ENCODE data around the gene HSPB2. TPM values are rescaled to one million over a fixed set of nuclear protein-coding genes. Genes with fewer than 3 reads are reported as not detected.

HSPB2 gene
- total RNA-seq, 1 experiment from 2014 or later = 0.33 TPM

DNA sequence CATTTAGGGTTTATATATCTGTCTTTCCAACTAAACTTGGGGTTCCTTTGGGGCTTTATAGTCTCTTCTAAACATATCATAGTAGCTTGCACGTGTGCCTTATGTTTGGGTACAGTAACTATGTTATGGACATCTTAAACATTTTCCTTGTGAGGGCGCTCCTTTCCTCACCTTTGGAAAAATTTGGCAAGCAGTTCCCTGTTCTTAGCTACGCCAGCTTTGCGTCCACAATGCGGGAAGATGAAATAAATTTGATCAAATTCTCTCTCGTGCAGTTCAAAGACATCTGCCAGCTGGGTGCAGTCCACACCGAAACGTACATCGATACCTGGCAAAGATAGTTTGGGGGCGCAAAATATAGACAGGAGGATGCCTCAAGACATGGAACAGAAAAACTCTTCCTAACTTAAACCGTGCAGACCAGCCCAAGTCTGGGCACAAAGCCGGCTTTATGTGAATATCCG, 34.1 kb upstream of the HSPB2 start:
- no peaks in the 10 kb centered on the region for H3K36me3 Mint-ChIP-seq
- peaks cover 6% of the 10 kb centered on the region for H3K4me1 Mint-ChIP-seq
- H3K4me3 Mint-ChIP-seq = peak overlapping the region; percentile 92
- ChIA-PET POLR2A (no interaction called here), CTCF (interaction anchor here (0.7 to 2.0 kb wide), 4 partner anchors 40 to 104 kb away, joined by 3 to 13 read pairs (median 6); partner anchors contain the start of gene C11orf52)
- peak; percentile 6 for ATAC-seq
- no peak for DNase-seq (ENCODE audit: low spot score)
- TF ChIP-seq SMAD4 (CRISPR knock-in tag; IDR thresholded peaks at IDR 0.05) (no peak), TP53 (CRISPR knock-in tag; IDR thresholded peaks at IDR 0.05) (no peak), NFATC4 (CRISPR knock-in tag; IDR thresholded peaks at IDR 0.05) (no peak), GTF2I (CRISPR knock-in tag; conservative IDR thresholded peaks at IDR 0.05) (no peak), JUN (CRISPR knock-in tag; IDR thresholded peaks at IDR 0.05) (no peak), OVOL2 (CRISPR knock-in tag; IDR thresholded peaks at IDR 0.05; ENCODE audit: borderline replicate concordance) (no peak)
- TF ChIP-seq, protein P1, sequence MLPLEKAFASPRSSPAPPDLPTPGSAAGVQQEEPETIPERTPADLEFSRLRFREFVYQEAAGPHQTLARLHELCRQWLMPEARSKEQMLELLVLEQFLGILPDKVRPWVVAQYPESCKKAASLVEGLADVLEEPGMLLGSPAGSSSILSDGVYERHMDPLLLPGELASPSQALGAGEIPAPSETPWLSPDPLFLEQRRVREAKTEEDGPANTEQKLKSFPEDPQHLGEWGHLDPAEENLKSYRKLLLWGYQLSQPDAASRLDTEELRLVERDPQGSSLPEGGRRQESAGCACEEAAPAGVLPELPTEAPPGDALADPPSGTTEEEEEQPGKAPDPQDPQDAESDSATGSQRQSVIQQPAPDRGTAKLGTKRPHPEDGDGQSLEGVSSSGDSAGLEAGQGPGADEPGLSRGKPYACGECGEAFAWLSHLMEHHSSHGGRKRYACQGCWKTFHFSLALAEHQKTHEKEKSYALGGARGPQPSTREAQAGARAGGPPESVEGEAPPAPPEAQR (CRISPR knock-in tag; IDR thresholded peaks at IDR 0.05) = no peak
- TF ChIP-seq, protein P2, sequence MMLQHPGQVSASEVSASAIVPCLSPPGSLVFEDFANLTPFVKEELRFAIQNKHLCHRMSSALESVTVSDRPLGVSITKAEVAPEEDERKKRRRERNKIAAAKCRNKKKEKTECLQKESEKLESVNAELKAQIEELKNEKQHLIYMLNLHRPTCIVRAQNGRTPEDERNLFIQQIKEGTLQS (CRISPR knock-in tag; conservative IDR thresholded peaks at IDR 0.05) = no peak
- TF ChIP-seq, protein P3, sequence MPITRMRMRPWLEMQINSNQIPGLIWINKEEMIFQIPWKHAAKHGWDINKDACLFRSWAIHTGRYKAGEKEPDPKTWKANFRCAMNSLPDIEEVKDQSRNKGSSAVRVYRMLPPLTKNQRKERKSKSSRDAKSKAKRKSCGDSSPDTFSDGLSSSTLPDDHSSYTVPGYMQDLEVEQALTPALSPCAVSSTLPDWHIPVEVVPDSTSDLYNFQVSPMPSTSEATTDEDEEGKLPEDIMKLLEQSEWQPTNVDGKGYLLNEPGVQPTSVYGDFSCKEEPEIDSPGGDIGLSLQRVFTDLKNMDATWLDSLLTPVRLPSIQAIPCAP (CRISPR knock-in tag; IDR thresholded peaks at IDR 0.05) = no peak
- TF ChIP-seq, protein P4, sequence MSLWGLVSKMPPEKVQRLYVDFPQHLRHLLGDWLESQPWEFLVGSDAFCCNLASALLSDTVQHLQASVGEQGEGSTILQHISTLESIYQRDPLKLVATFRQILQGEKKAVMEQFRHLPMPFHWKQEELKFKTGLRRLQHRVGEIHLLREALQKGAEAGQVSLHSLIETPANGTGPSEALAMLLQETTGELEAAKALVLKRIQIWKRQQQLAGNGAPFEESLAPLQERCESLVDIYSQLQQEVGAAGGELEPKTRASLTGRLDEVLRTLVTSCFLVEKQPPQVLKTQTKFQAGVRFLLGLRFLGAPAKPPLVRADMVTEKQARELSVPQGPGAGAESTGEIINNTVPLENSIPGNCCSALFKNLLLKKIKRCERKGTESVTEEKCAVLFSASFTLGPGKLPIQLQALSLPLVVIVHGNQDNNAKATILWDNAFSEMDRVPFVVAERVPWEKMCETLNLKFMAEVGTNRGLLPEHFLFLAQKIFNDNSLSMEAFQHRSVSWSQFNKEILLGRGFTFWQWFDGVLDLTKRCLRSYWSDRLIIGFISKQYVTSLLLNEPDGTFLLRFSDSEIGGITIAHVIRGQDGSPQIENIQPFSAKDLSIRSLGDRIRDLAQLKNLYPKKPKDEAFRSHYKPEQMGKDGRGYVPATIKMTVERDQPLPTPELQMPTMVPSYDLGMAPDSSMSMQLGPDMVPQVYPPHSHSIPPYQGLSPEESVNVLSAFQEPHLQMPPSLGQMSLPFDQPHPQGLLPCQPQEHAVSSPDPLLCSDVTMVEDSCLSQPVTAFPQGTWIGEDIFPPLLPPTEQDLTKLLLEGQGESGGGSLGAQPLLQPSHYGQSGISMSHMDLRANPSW (CRISPR knock-in tag; conservative IDR thresholded peaks at IDR 0.05; ENCODE audit: low read depth) = no peak
- TF ChIP-seq, protein P5, sequence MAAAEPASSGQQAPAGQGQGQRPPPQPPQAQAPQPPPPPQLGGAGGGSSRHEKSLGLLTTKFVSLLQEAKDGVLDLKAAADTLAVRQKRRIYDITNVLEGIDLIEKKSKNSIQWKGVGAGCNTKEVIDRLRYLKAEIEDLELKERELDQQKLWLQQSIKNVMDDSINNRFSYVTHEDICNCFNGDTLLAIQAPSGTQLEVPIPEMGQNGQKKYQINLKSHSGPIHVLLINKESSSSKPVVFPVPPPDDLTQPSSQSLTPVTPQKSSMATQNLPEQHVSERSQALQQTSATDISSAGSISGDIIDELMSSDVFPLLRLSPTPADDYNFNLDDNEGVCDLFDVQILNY (CRISPR knock-in tag; IDR thresholded peaks at IDR 0.05) = no peak
- peaks cover 2% of the 10 kb centered on the region; the same call in 1 of the 2 replicates for H3K27me3 Mint-ChIP-seq (ENCODE audit: low read depth)
- H3K27ac Mint-ChIP-seq = peak overlapping the region; percentile 100
- no peaks in the 10 kb centered on the region for H3K9me3 Mint-ChIP-seq

DNA sequence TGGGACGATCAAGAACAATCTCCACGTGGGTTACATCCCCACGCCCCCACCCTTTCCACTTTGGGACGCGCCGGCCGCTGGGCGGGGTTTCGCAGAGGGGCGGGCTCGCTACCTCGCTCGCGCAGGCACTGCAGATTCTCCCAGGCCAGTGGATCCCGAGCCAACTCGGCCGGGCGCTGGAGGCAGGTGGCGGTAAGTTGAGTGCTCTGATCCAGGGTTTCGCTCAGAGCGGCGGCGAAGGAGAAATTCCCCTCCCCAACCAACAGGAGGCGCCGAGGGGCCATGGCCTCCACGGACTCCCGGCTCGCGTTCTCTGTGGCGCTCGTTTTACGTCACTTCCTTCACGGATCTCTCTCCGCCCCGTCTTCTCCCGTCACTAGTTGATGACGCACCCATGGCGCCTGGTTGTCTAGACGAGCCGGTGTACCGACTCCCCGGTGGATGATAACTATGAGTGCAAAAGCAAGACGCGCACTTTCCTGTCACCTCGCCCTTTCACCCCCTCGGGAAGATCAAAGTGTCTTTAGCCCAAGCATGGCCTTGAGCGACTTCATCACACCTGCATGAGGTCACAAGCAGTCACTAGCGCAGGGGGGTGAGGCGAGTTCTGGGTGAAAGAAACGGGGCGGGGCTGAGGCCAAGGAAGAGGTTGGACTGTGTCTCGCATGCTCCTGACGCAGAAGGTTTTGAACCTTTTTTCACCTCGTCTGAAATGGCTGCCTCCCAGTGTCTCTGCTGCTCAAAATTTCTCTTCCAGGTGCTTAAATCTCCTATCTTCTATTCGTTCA, 33.5 kb upstream of the HSPB2 start, which contains the start of the genes CFAP68 and FDXACB1:
Gene CFAP68 (plus strand): TSS at position 693 of the 788 bp plus-strand sequence. CDS start 20 bp downstream, at position 713.
Gene FDXACB1 (minus strand): TSS at position 317 of the 788 bp plus-strand sequence. CDS start 33 bp downstream, at position 284.
- ChIA-PET POLR2A (no interaction called here), CTCF (interaction anchor here (1.1 to 2.0 kb wide), 3 partner anchors 40 to 103 kb away, joined by 4 to 13 read pairs (median 6); partner anchors contain the start of gene C11orf52)
- Mint-ChIP-seq H3K4me1 (peaks cover 6% of the 10 kb centered on the region), H3K9me3 (no peaks in the 10 kb centered on the region), H3K4me3 (peak within 1 kb of the TSS; percentile 92), H3K27ac (peak within 1 kb of the TSS; percentile 100), H3K36me3 (no peaks in the 10 kb centered on the region), H3K27me3 (ENCODE audit: low read depth) (peaks cover 2% of the 10 kb centered on the region; the same call in 1 of the 2 replicates)
- ATAC-seq (peak; percentile 96), DNase-seq (ENCODE audit: low spot score) (peak; percentile 98)
- TF ChIP-seq, protein P6, sequence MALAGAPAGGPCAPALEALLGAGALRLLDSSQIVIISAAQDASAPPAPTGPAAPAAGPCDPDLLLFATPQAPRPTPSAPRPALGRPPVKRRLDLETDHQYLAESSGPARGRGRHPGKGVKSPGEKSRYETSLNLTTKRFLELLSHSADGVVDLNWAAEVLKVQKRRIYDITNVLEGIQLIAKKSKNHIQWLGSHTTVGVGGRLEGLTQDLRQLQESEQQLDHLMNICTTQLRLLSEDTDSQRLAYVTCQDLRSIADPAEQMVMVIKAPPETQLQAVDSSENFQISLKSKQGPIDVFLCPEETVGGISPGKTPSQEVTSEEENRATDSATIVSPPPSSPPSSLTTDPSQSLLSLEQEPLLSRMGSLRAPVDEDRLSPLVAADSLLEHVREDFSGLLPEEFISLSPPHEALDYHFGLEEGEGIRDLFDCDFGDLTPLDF (CRISPR knock-in tag; IDR thresholded peaks at IDR 0.05) = no peak
- TF ChIP-seq, protein P7, sequence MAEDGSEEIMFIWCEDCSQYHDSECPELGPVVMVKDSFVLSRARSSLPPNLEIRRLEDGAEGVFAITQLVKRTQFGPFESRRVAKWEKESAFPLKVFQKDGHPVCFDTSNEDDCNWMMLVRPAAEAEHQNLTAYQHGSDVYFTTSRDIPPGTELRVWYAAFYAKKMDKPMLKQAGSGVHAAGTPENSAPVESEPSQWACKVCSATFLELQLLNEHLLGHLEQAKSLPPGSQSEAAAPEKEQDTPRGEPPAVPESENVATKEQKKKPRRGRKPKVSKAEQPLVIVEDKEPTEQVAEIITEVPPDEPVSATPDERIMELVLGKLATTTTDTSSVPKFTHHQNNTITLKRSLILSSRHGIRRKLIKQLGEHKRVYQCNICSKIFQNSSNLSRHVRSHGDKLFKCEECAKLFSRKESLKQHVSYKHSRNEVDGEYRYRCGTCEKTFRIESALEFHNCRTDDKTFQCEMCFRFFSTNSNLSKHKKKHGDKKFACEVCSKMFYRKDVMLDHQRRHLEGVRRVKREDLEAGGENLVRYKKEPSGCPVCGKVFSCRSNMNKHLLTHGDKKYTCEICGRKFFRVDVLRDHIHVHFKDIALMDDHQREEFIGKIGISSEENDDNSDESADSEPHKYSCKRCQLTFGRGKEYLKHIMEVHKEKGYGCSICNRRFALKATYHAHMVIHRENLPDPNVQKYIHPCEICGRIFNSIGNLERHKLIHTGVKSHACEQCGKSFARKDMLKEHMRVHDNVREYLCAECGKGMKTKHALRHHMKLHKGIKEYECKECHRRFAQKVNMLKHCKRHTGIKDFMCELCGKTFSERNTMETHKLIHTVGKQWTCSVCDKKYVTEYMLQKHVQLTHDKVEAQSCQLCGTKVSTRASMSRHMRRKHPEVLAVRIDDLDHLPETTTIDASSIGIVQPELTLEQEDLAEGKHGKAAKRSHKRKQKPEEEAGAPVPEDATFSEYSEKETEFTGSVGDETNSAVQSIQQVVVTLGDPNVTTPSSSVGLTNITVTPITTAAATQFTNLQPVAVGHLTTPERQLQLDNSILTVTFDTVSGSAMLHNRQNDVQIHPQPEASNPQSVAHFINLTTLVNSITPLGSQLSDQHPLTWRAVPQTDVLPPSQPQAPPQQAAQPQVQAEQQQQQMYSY (CRISPR knock-in tag; IDR thresholded peaks at IDR 0.05) = 0 out of 2 replicates have a peak, but pooled peaks have one; percentile 19
- TF ChIP-seq EMX1 (CRISPR knock-in tag; IDR thresholded peaks at IDR 0.05) = no peak
- peak; percentile 80 for TF ChIP-seq ZNF121 (CRISPR knock-in tag; IDR thresholded peaks at IDR 0.05)
- TF ChIP-seq ZNF423 (CRISPR knock-in tag; IDR thresholded peaks at IDR 0.05) = no peak
- TF ChIP-seq, protein P8, sequence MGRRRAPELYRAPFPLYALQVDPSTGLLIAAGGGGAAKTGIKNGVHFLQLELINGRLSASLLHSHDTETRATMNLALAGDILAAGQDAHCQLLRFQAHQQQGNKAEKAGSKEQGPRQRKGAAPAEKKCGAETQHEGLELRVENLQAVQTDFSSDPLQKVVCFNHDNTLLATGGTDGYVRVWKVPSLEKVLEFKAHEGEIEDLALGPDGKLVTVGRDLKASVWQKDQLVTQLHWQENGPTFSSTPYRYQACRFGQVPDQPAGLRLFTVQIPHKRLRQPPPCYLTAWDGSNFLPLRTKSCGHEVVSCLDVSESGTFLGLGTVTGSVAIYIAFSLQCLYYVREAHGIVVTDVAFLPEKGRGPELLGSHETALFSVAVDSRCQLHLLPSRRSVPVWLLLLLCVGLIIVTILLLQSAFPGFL (CRISPR knock-in tag; IDR thresholded peaks at IDR 0.05; ENCODE audit: borderline replicate concordance) = no peak
- TF ChIP-seq ZNF317 (CRISPR knock-in tag; IDR thresholded peaks at IDR 0.05; ENCODE audit: borderline replicate concordance, low read depth) = no peak

Measured in WTC11 (cell line).